Ascending aorta (tissue), 2 donors: Measurements from ENCODE around the gene RAB19. TPM values are rescaled to one million over a fixed set of nuclear protein-coding genes. Genes with fewer than 3 reads are reported as not detected.

Experiments
- DNase-seq, 2 donors: peaks; one replicate each; pipeline ENCODE4 v3.0.0-alpha.2; 2019; ENCODE audit warnings: low spot score in 2 of 2
- H3K27ac ChIP-seq, 2 donors: fragments of 200-600 bp; sonication (generic); one replicate each; pipeline ENCODE4 v1.5.1; 2016 to 2017; ENCODE audit warnings: mild to moderate bottlenecking in 1 of 2
- H3K27me3 ChIP-seq: fragments of 200-600 bp; sonication (generic); one replicate; pipeline ENCODE4 v1.5.1; 2017
- H3K36me3 ChIP-seq, 2 donors: fragments of 200-600 bp; sonication (generic); one replicate each; pipeline ENCODE4 v1.5.1; 2016
- H3K4me1 ChIP-seq, 2 donors: fragments of 200-600 bp; sonication (generic); one replicate each; pipeline ENCODE4 v1.5.1; 2016 to 2017; ENCODE audit warnings: mild to moderate bottlenecking in 1 of 2
- H3K4me3 ChIP-seq, 2 donors: fragments of 200-600 bp; sonication (generic); one replicate each; pipeline ENCODE4 v1.5.1; 2016 to 2017; ENCODE audit warnings: mild to moderate bottlenecking in 1 of 2
- H3K9me3 ChIP-seq, 2 donors: fragments of 200-600 bp; sonication (generic); one replicate each; pipeline ENCODE4 v1.5.1; 2016
- intact Hi-C: fragments of 100-400 bp; cut with DNase I; formaldehyde crosslinking; loops from one replicate; pipeline ENCODE4 v1.15.1; 2023
- total RNA-seq: library from RNA; depleted of rRNA; stranded (reverse); fragments of >200 nt; gene quantifications from one replicate; pipeline ENCODE4 v1.1.0, GENCODE V29; 2016
- TF ChIP-seq, protein P1 (sequence below), 3 experiments: fragments of 200-600 bp in 2 of 3; fragments of 450-650 bp in 1 of 3; sonication (generic) in 2 of 3; IDR thresholded peaks; one replicate each; pipeline ENCODE4 v1.5.1; 2016 to 2019; ENCODE audit warnings: antibody characterized with exemption in 3 of 3, mild to moderate bottlenecking in 1 of 3, moderate library complexity in 1 of 3

The RAB19 gene
- total RNA-seq, 1 donor from 2014 or later: not detected

DNA sequence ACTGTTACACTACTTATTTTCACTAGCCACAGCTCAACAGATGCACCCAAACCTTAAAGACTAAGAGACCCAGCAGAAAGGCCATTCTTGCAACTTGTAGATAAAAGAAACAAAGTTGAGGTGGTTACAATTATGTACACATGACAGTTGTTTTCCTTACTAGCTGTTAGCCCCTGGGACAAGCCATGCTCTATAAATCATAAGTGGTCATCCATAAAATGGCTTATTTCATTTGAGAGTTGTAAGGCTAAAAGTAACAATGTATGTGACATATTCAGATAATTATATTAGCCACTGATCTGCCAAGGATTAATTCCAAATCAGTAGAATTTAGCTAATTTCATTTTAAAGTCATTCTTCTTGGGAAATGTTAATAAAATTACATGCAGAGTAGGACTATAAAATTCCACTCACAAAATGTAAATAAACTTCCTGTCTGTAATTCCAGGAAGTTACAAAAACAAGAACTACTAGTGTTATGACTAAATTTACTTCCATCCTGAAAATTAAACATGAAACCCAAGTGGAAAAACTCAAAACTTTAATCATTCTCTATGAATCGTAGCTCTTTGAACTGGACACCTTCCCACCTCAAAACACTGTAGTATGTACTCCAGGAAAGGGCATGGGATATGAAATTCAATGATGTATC is 18.8 kb upstream of the RAB19 start:
- Histone ChIP-seq H3K27ac (no peak overlapping the region), H3K4me1 (peaks cover 0 to 5% of the 10 kb centered on the region in 2 donors), H3K36me3 (peaks cover 17 to 24% of the 10 kb centered on the region in 2 donors), H3K27me3 (no peaks in the 10 kb centered on the region), H3K9me3 (no peaks in the 10 kb centered on the region), H3K4me3 (no peak overlapping the region)
- no peak for DNase-seq
- TF ChIP-seq, protein P1, sequence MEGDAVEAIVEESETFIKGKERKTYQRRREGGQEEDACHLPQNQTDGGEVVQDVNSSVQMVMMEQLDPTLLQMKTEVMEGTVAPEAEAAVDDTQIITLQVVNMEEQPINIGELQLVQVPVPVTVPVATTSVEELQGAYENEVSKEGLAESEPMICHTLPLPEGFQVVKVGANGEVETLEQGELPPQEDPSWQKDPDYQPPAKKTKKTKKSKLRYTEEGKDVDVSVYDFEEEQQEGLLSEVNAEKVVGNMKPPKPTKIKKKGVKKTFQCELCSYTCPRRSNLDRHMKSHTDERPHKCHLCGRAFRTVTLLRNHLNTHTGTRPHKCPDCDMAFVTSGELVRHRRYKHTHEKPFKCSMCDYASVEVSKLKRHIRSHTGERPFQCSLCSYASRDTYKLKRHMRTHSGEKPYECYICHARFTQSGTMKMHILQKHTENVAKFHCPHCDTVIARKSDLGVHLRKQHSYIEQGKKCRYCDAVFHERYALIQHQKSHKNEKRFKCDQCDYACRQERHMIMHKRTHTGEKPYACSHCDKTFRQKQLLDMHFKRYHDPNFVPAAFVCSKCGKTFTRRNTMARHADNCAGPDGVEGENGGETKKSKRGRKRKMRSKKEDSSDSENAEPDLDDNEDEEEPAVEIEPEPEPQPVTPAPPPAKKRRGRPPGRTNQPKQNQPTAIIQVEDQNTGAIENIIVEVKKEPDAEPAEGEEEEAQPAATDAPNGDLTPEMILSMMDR (IDR thresholded peaks at IDR 0.05): no peak
- intact Hi-C loops: no loop called here

DNA sequence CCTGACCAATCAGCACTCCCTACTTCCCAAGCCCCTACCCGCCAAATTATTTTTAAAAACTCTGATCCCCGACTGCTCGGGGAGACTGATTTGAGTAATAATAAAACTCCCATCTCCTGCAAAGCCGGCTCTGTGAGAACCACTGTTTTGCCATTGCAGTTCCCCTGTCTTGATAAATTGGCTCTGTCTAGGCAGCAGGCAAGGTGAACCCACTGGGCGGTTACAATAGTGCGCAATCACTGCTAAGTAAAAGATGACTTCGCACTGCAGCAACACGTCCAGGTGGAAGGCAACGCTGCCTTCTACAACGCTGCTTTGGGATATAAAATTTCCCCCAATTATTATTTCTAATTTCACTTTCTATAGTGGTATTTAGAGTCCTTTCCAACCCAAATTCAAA is 14.4 kb upstream of the RAB19 start:
- H3K27ac ChIP-seq: no peak overlapping the region
- intact Hi-C loops: no loop called here
- no peak for DNase-seq
- H3K4me3 ChIP-seq: no peak overlapping the region
- H3K4me1 ChIP-seq: peaks cover 0 to 5% of the 10 kb centered on the region in 2 donors
- no peaks in the 10 kb centered on the region for H3K27me3 ChIP-seq
- TF ChIP-seq, protein P1 (IDR thresholded peaks at IDR 0.05): no peak
- no peaks in the 10 kb centered on the region for H3K36me3 ChIP-seq
- no peaks in the 10 kb centered on the region for H3K9me3 ChIP-seq

DNA sequence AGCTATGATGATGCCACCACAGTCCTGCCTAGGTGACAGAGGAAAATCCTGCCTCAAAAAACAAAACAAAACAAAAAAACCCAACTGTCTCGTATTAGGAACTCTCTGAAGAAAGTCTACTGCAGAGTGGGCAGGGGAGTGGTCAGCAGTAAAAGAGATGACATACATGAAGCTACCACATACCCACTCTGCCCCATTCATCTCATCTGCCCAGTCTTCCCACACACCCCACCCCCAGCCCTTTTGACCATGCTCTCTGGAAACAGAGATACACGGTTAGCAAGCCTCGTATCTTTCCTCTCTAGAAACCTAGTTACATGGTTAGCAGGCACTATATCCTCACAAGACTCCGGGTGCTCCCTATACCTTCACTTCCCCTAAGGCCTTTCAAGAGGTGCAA is 13.8 kb upstream of the RAB19 start:
- TF ChIP-seq, protein P1 (IDR thresholded peaks at IDR 0.05): no peak
- Histone ChIP-seq H3K27ac (no peak overlapping the region), H3K9me3 (no peaks in the 10 kb centered on the region), H3K4me3 (no peak overlapping the region), H3K27me3 (no peaks in the 10 kb centered on the region), H3K4me1 (peaks cover 0 to 5% of the 10 kb centered on the region in 2 donors), H3K36me3 (no peaks in the 10 kb centered on the region)
- intact Hi-C loops: loop anchor here (10.0 kb wide), 3 partner anchors 535 to 955 kb away; partner anchors contain the start of genes BRAF and MRPS33
- DNase-seq: no peak

DNA sequence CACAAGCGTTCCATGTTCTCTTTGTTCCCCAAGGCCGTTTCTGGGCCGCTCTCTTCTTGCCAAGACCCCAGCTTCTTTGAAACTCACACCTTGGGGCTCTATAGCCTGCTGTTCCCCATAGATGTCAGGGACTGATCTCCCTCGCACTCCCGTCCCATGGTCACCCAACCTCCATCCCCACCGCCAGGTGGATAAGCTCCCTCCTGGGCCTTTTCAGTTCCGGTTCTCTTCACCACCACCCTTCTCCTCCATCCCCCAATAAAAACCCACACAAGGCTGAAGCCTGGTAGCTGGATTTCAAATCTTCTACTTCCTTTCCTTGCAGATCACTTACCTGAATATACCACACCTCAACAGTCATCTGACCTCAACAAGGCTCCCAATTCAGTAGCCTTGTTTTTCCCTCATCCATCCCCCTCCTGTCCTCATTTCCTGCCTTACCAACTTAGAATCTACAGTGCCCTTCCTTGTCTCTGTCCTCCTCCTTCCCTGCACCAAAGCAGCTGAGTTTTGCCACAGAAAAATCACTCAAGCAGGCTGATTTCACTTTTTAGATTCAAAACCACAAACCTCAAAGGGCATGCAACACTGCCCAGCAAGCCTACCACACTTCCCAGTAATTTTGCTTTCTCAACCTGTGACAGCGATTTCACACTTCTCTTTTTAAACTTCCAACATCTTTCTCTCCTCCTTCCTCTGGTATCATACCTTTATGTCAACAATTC is 13.2 kb upstream of the RAB19 start:
- Histone ChIP-seq H3K27me3 (no peaks in the 10 kb centered on the region), H3K4me1 (no peaks in the 10 kb centered on the region), H3K4me3 (no peak overlapping the region), H3K27ac (no peak overlapping the region), H3K36me3 (no peaks in the 10 kb centered on the region), H3K9me3 (no peaks in the 10 kb centered on the region)
- TF ChIP-seq, protein P1 (IDR thresholded peaks at IDR 0.05): no peak
- intact Hi-C loops: loop anchor here (10.0 kb wide), 3 partner anchors 534 to 956 kb away; partner anchors contain the start of genes BRAF and MRPS33
- no peak for DNase-seq

DNA sequence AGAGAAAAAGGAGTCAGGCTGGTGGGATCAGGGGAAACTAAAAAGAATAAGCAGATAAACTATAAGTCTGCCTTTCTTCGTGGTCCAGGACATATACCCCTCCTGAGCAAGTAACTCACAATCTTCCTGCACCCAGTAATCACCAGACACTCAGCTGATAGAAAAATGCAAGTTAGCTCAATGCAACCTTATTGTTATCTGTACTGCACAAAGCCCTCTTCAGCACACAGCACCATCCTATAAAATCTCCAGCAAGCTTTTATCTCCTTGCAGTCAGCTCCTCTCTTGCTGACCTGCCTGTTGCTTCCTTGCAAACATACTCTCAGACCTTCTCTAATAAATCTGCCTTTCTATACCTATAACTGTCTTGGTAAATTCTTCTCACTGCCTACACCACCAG is 12.2 kb upstream of the RAB19 start:
- no peaks in the 10 kb centered on the region for H3K4me1 ChIP-seq
- H3K36me3 ChIP-seq: no peaks in the 10 kb centered on the region
- H3K4me3 ChIP-seq: no peak overlapping the region
- H3K9me3 ChIP-seq: no peaks in the 10 kb centered on the region
- DNase-seq: no peak
- no peak overlapping the region for H3K27ac ChIP-seq
- intact Hi-C loops: loop anchor here (10.0 kb wide), 3 partner anchors 533 to 957 kb away; partner anchors contain the start of genes BRAF and MRPS33
- TF ChIP-seq, protein P1 (IDR thresholded peaks at IDR 0.05): no peak
- H3K27me3 ChIP-seq: no peaks in the 10 kb centered on the region
